Measurements from ENCODE around the gene RBPJ.

The RBPJ gene

GRCh38 chr4:26325191-26325590, 4.4 kb downstream of the RBPJ start:
- H3K36me3 ChIP-seq (replicated peaks): no peaks in the 10 kb centered on the region
- peak; percentile 43 for DNase-seq
- no peaks in the 10 kb centered on the region for H3K27me3 ChIP-seq (replicated peaks)
- no peak overlapping the region for H3K27ac ChIP-seq
- in situ Hi-C loops (cut with HindIII; ENCODE audit: low pct_ligation_motif_present, low sequenced_read_pairs): no loop called here
- TF ChIP-seq CTCF (IDR thresholded peaks at IDR 0.05; ENCODE audit: low read depth, low read length, missing control alignments): peak; percentile 67
- H3K4me3 ChIP-seq (ENCODE audit: low read depth, low read length): no peak overlapping the region

DNA sequence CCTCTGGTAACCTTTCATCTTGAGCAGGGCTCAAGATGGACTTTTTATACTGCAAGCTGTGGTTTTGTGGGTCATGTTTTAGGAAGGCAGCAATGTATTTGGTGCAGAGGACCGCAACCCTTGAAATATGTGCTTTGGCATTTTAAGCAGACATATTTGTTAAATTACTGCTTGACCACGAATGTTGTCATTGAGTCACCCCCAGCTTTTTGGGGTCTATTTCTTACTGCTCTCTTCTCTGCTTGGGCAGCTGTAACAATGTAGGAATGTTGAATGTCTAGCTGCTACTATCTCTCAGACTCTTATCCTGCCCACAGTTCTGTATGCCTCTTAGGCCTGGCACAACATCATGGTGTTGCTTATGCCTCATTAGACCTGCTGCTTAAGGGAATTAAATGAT, 6.0 kb downstream of the RBPJ start:
- no peak for TF ChIP-seq CTCF (IDR thresholded peaks at IDR 0.05; ENCODE audit: low read depth, low read length, missing control alignments)
- peak; percentile 95 for DNase-seq
- in situ Hi-C loops (cut with HindIII; ENCODE audit: low pct_ligation_motif_present, low sequenced_read_pairs): no loop called here
- Histone ChIP-seq H3K27ac (peak overlapping the region; percentile 75), H3K36me3 (replicated peaks) (no peaks in the 10 kb centered on the region), H3K27me3 (replicated peaks) (no peaks in the 10 kb centered on the region), H3K4me3 (ENCODE audit: low read depth, low read length) (no peak overlapping the region)

- peak; percentile 63 for TF ChIP-seq CTCF (IDR thresholded peaks at IDR 0.05; ENCODE audit: low read depth, low read length, missing control alignments)
- H3K27ac ChIP-seq: no peak overlapping the region
- no peaks in the 10 kb centered on the region for H3K36me3 ChIP-seq (replicated peaks)
- no peaks in the 10 kb centered on the region for H3K27me3 ChIP-seq (replicated peaks)
- H3K4me3 ChIP-seq (ENCODE audit: low read depth, low read length): no peak overlapping the region
- DNase-seq: peak; percentile 69
- in situ Hi-C loops (cut with HindIII; ENCODE audit: low pct_ligation_motif_present, low sequenced_read_pairs): no loop called here
Measured at GRCh38 chr4:26330186-26330787, 9.5 kb downstream of the RBPJ start.

GRCh38 chr4:26330946-26331345, 10.1 kb downstream of the RBPJ start:
- no peak for TF ChIP-seq CTCF (IDR thresholded peaks at IDR 0.05; ENCODE audit: low read depth, low read length, missing control alignments)
- H3K27ac ChIP-seq: no peak overlapping the region

GRCh38 chr4:26331380-26331950, 10.7 kb downstream of the RBPJ start:
- in situ Hi-C loops (cut with HindIII; ENCODE audit: low pct_ligation_motif_present, low sequenced_read_pairs): no loop called here
- H3K4me3 ChIP-seq (ENCODE audit: low read depth, low read length): no peak overlapping the region
- no peaks in the 10 kb centered on the region for H3K27me3 ChIP-seq (replicated peaks)
- no peak for TF ChIP-seq CTCF (IDR thresholded peaks at IDR 0.05; ENCODE audit: low read depth, low read length, missing control alignments)
- no peaks in the 10 kb centered on the region for H3K36me3 ChIP-seq (replicated peaks)
- DNase-seq: no peak
- no peak overlapping the region for H3K27ac ChIP-seq

More at GRCh38 chr4:26330946-26331345, 10.1 kb downstream of the RBPJ start:
- H3K27me3 ChIP-seq (replicated peaks): no peaks in the 10 kb centered on the region
- in situ Hi-C loops (cut with HindIII; ENCODE audit: low pct_ligation_motif_present, low sequenced_read_pairs): no loop called here
- no peaks in the 10 kb centered on the region for H3K36me3 ChIP-seq (replicated peaks)
- H3K4me3 ChIP-seq (ENCODE audit: low read depth, low read length): no peak overlapping the region
- no peak for DNase-seq

GRCh38 chr4:26334366-26334765, 13.6 kb downstream of the RBPJ start:
- in situ Hi-C loops (cut with HindIII; ENCODE audit: low pct_ligation_motif_present, low sequenced_read_pairs): no loop called here
- no peak for TF ChIP-seq CTCF (IDR thresholded peaks at IDR 0.05; ENCODE audit: low read depth, low read length, missing control alignments)
- DNase-seq: no peak

More at GRCh38 chr4:26334366-26334765, 13.6 kb downstream of the RBPJ start:
- Histone ChIP-seq H3K36me3 (replicated peaks) (no peaks in the 10 kb centered on the region), H3K27ac (no peak overlapping the region), H3K27me3 (replicated peaks) (no peaks in the 10 kb centered on the region), H3K4me3 (ENCODE audit: low read depth, low read length) (no peak overlapping the region)

Data from brain microvascular endothelial cell (primary cell).